ENCODE results near the gene CYP11A1.

GRCh38 chr15:74312445-74313007 lies 54.9 kb downstream of the CYP11A1 start:
- TF ChIP-seq POLR2AphosphoS5 (IDR thresholded peaks at IDR 0.05; ENCODE audit: low read depth) (no peak), GABPA (IDR thresholded peaks at IDR 0.05; ENCODE audit: low read depth) (no peak)
- TF ChIP-seq, protein P1, sequence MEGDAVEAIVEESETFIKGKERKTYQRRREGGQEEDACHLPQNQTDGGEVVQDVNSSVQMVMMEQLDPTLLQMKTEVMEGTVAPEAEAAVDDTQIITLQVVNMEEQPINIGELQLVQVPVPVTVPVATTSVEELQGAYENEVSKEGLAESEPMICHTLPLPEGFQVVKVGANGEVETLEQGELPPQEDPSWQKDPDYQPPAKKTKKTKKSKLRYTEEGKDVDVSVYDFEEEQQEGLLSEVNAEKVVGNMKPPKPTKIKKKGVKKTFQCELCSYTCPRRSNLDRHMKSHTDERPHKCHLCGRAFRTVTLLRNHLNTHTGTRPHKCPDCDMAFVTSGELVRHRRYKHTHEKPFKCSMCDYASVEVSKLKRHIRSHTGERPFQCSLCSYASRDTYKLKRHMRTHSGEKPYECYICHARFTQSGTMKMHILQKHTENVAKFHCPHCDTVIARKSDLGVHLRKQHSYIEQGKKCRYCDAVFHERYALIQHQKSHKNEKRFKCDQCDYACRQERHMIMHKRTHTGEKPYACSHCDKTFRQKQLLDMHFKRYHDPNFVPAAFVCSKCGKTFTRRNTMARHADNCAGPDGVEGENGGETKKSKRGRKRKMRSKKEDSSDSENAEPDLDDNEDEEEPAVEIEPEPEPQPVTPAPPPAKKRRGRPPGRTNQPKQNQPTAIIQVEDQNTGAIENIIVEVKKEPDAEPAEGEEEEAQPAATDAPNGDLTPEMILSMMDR (IDR thresholded peaks at IDR 0.05; ENCODE audit: insufficient read depth, low read length) = no peak

Data from HL-60 (cell line).